Endothelial cell of umbilical vein (primary cell): ENCODE measurements around the gene RABEP1.

Experiments used
- EZH2 ChIP-seq: IDR thresholded peaks from 2 replicates; pipeline ENCODE4 v1.6.1; 2012; ENCODE audit warnings: borderline replicate concordance, low read depth, mild to moderate bottlenecking, moderate library complexity, low read length, inconsistent platforms; ENCODE audit not compliant: severe bottlenecking
- FOS ChIP-seq: IDR thresholded peaks from 2 replicates; pipeline ENCODE4 v1.6.1; 2011; ENCODE audit warnings: mild to moderate bottlenecking, low read length, moderate library complexity, borderline replicate concordance; ENCODE audit not compliant: insufficient read depth
- JUN ChIP-seq: IDR thresholded peaks from 2 replicates; pipeline ENCODE4 v1.6.1; 2011; ENCODE audit warnings: borderline replicate concordance, low read depth; ENCODE audit not compliant: insufficient read length, insufficient read depth
- POLR2A ChIP-seq: IDR thresholded peaks from 2 replicates; pipeline ENCODE4 v1.6.1; 2012; ENCODE audit warnings: low read depth, mild to moderate bottlenecking, control low read depth, low read length
- POLR2AphosphoS5 ChIP-seq: IDR thresholded peaks from 2 replicates; pipeline ENCODE4 v1.6.1; 2012; ENCODE audit warnings: low read depth, mild to moderate bottlenecking, control low read depth, low read length, moderate library complexity; ENCODE audit not compliant: insufficient read depth
- TF ChIP-seq, protein P1 (sequence below), 2 donors: IDR thresholded peaks; 1 replicate in 1 of 2; 2 replicates in 1 of 2; pipeline ENCODE4 v1.5.1; 2011; ENCODE audit warnings: low read length in 2 of 2, mild to moderate bottlenecking in 2 of 2, moderate library complexity in 2 of 2, control low read depth in 1 of 2, inconsistent platforms in 1 of 2, low read depth in 1 of 2; ENCODE audit not compliant: insufficient read depth in 1 of 2; ENCODE audit errors: extremely low read depth in 1 of 2

GRCh38 chr17:5254903-5255521, 27.1 kb upstream of the RABEP1 start:
- TF ChIP-seq POLR2AphosphoS5 (no peak), FOS (no peak), EZH2 (no peak), POLR2A (no peak), JUN (no peak)
- TF ChIP-seq, protein P1, sequence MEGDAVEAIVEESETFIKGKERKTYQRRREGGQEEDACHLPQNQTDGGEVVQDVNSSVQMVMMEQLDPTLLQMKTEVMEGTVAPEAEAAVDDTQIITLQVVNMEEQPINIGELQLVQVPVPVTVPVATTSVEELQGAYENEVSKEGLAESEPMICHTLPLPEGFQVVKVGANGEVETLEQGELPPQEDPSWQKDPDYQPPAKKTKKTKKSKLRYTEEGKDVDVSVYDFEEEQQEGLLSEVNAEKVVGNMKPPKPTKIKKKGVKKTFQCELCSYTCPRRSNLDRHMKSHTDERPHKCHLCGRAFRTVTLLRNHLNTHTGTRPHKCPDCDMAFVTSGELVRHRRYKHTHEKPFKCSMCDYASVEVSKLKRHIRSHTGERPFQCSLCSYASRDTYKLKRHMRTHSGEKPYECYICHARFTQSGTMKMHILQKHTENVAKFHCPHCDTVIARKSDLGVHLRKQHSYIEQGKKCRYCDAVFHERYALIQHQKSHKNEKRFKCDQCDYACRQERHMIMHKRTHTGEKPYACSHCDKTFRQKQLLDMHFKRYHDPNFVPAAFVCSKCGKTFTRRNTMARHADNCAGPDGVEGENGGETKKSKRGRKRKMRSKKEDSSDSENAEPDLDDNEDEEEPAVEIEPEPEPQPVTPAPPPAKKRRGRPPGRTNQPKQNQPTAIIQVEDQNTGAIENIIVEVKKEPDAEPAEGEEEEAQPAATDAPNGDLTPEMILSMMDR (IDR thresholded peaks at IDR 0.05; ENCODE audit: extremely low read depth in 1 of 2, insufficient read depth in 1 of 2, low read depth in 1 of 2, low read length in 2 of 2), result no peak
